ENCODE measurements around the gene IFIT5. TPM values are rescaled to one million over a fixed set of nuclear protein-coding genes. Genes with fewer than 3 reads are reported as not detected.

Gene IFIT5
- total RNA-seq, 2 donors from 2014 or later = 1.5 to 2.5 TPM

DNA sequence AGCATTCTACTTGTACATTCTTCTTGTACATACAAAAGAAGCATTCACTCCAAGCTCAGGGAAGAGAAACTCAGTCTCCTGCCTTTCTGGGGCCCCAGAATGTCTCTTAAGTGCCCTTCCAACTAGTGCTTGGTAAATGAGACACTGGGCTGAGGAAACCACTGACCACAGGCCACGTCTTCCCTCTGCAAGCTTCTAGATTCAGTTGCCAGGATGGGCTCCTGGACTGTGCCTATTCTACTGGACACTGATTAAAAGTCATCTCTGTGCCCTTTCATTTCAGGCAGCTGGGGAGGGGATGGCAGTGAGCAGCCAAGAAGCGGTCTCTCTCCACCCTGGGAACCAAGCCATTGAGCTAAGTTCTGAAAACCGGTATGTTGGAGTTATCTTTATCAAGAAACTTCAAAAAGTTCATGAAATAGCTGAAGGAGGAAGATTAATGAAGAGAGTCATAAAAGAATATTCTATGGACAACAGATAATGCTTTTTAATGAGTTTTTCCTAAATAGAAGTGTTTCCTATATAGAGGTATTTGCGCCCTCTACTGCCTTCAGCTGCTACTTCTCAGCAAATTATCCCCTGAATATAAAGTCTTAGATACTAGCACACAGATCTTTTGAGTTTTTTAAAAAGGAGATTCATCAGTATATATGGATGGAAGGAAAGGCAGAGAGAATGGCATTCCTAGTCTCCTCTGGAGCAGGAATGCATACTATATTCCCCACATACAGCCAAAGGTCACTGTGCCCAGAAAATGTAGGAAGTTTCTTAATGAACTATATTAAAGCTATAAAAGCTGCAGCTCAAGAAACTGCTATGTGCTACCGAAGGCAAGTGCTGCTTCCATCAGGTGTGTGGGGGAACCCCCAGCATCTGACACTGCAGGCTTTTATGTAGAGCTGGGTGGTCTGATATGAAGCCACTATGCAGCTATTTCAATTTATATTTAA is 44.9 kb upstream of the IFIT5 start:
- DNase-seq = peak; percentile 48
- Mint-ChIP-seq H3K4me3 (no peak overlapping the region), H3K27ac (peak overlapping the region; percentile 44), H3K9me3 (peaks cover 10% of the 10 kb centered on the region), H3K27me3 (ENCODE audit: insufficient read depth) (no peaks in the 10 kb centered on the region), H3K4me1 (peaks cover 29% of the 10 kb centered on the region), H3K36me3 (ENCODE audit: low read depth) (no peaks in the 10 kb centered on the region)
- Histone ChIP-seq H3K4me1 (ENCODE audit: control insufficient read depth, insufficient read depth, low read length) (peaks cover 8% of the 10 kb centered on the region), H3K27ac (ENCODE audit: low read depth, low read length) (no peak overlapping the region), H3K9ac (ENCODE audit: extremely low read depth, low read length, poor library complexity, severe bottlenecking) (no peak overlapping the region), H3K9me3 (ENCODE audit: control insufficient read depth, low read length) (no peaks in the 10 kb centered on the region), H3K36me3 (ENCODE audit: control insufficient read depth, insufficient read depth, low read length) (no peaks in the 10 kb centered on the region), H3K27me3 (ENCODE audit: control insufficient read depth, insufficient read depth, low read length, poor library complexity, severe bottlenecking) (no peaks in the 10 kb centered on the region), H3K4me3 (ENCODE audit: low read length) (no peak overlapping the region)
- 85 to 87% methylated on average over 2 to 4 of the region's 5 CpGs for WGBS, 2 experiments (ENCODE audit: insufficient coverage in 1 of 2, insufficient read length in 1 of 2)
- TF ChIP-seq, protein P1, sequence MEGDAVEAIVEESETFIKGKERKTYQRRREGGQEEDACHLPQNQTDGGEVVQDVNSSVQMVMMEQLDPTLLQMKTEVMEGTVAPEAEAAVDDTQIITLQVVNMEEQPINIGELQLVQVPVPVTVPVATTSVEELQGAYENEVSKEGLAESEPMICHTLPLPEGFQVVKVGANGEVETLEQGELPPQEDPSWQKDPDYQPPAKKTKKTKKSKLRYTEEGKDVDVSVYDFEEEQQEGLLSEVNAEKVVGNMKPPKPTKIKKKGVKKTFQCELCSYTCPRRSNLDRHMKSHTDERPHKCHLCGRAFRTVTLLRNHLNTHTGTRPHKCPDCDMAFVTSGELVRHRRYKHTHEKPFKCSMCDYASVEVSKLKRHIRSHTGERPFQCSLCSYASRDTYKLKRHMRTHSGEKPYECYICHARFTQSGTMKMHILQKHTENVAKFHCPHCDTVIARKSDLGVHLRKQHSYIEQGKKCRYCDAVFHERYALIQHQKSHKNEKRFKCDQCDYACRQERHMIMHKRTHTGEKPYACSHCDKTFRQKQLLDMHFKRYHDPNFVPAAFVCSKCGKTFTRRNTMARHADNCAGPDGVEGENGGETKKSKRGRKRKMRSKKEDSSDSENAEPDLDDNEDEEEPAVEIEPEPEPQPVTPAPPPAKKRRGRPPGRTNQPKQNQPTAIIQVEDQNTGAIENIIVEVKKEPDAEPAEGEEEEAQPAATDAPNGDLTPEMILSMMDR (conservative IDR thresholded peaks at IDR 0.05) = peak; percentile 85

DNA sequence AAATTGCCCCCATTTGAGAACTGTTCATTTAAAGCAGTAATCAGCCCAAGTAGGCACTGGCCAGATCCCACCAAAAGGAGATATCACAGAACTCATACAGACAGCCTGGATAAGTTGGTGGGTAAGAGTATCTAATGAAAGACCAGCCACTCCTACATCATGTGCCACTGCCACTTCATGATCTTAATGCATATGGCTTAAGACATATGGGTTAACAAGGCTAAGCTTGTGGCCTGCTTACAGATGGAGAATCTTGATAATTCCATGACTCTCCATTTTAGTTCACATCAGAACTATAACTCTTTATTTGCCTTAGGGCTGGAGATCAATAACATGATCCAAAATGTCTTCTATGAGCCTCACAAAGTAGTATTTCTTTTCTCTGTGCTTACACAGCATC is 43.3 kb upstream of the IFIT5 start:
- H3K36me3 ChIP-seq (ENCODE audit: control insufficient read depth, insufficient read depth, low read length) = no peaks in the 10 kb centered on the region
- Mint-ChIP-seq H3K27me3 (ENCODE audit: insufficient read depth) (no peaks in the 10 kb centered on the region), H3K27ac (no peak overlapping the region), H3K36me3 (ENCODE audit: low read depth) (no peaks in the 10 kb centered on the region), H3K4me3 (no peak overlapping the region), H3K9me3 (peaks cover 6% of the 10 kb centered on the region), H3K4me1 (peaks cover 27% of the 10 kb centered on the region)
- TF ChIP-seq, protein P1 (conservative IDR thresholded peaks at IDR 0.05) = no peak
- no peak overlapping the region for H3K9ac ChIP-seq (ENCODE audit: extremely low read depth, low read length, poor library complexity, severe bottlenecking)
- H3K4me3 ChIP-seq (ENCODE audit: low read length) = no peak overlapping the region
- H3K9me3 ChIP-seq (ENCODE audit: control insufficient read depth, low read length) = no peaks in the 10 kb centered on the region
- H3K27me3 ChIP-seq (ENCODE audit: control insufficient read depth, insufficient read depth, low read length, poor library complexity, severe bottlenecking) = no peaks in the 10 kb centered on the region
- H3K4me1 ChIP-seq (ENCODE audit: control insufficient read depth, insufficient read depth, low read length) = peaks cover 3% of the 10 kb centered on the region
- no peak for DNase-seq
- H3K27ac ChIP-seq (ENCODE audit: low read depth, low read length) = no peak overlapping the region

DNA sequence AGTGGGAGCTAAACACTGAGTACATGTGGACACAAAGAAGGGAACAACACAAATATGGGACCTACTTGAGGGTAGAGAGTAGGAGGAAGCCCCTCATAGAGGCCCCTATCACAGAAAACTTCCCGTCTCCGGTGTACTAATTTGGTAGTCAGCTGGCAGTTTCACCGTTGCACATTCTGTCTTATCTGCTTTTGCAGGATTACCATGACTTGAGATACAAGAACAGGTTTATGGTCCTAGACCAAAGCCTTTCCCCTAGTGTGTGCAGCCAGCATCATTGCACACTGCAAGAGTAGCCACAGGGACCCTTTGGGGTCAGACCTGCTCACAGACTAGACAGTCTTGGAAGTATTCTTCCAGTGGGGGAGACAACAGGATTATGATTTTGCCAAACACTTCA is 42.4 kb upstream of the IFIT5 start:
- H3K4me1 ChIP-seq (ENCODE audit: control insufficient read depth, insufficient read depth, low read length) = peaks cover 3% of the 10 kb centered on the region
- no peaks in the 10 kb centered on the region for H3K27me3 Mint-ChIP-seq (ENCODE audit: insufficient read depth)
- no peak overlapping the region for H3K4me3 Mint-ChIP-seq
- H3K4me3 ChIP-seq (ENCODE audit: low read length) = no peak overlapping the region
- H3K36me3 Mint-ChIP-seq (ENCODE audit: low read depth) = no peaks in the 10 kb centered on the region
- no peak overlapping the region for H3K9ac ChIP-seq (ENCODE audit: extremely low read depth, low read length, poor library complexity, severe bottlenecking)
- TF ChIP-seq, protein P1 (conservative IDR thresholded peaks at IDR 0.05) = no peak
- H3K36me3 ChIP-seq (ENCODE audit: control insufficient read depth, insufficient read depth, low read length) = no peaks in the 10 kb centered on the region
- DNase-seq = no peak
- no peaks in the 10 kb centered on the region for H3K9me3 ChIP-seq (ENCODE audit: control insufficient read depth, low read length)
- no peak overlapping the region for H3K27ac Mint-ChIP-seq
- peaks cover under 1% of the 10 kb centered on the region for H3K9me3 Mint-ChIP-seq
- 80 to 91% methylated on average over 3 of the region's 3 CpGs for WGBS, 2 experiments (ENCODE audit: insufficient coverage in 1 of 2, insufficient read length in 1 of 2)
- no peaks in the 10 kb centered on the region for H3K27me3 ChIP-seq (ENCODE audit: control insufficient read depth, insufficient read depth, low read length, poor library complexity, severe bottlenecking)
- H3K27ac ChIP-seq (ENCODE audit: low read depth, low read length) = no peak overlapping the region
- H3K4me1 Mint-ChIP-seq = peaks cover 27% of the 10 kb centered on the region
